Activated T-helper 17 cell treated with anti-CD3 and anti-CD28 coated beads, Interleukin-2, amount 50 U/mL, for 72 hours (primary cell): ENCODE measurements around the gene SS18. TPM values are rescaled to one million over a fixed set of nuclear protein-coding genes. Genes with fewer than 3 reads are reported as not detected.
A peak's percentile ranks its signal among the peaks of the same experiment; 100 is the strongest.

Experiments used
- ATAC-seq: fragments of 150-1000 bp; cut with Tn5 transposase; replicated peaks from 2 replicates; pipeline ENCODE4 v1.10.0; 2021; ENCODE audit warnings: mild to moderate bottlenecking, moderate library complexity
- H3K27ac Mint-ChIP-seq: one replicate; pipeline ENCODE4 v1.8.0; 2022; ENCODE audit warnings: mixed read lengths
- H3K27me3 Mint-ChIP-seq: one replicate; pipeline ENCODE4 v1.8.0; 2022; ENCODE audit warnings: mixed read lengths
- H3K36me3 Mint-ChIP-seq: one replicate; pipeline ENCODE4 v1.8.0; 2022; ENCODE audit warnings: low read depth, mild to moderate bottlenecking, mixed read lengths
- H3K4me1 Mint-ChIP-seq: one replicate; pipeline ENCODE4 v1.8.0; 2022; ENCODE audit warnings: mixed read lengths
- H3K4me3 Mint-ChIP-seq: one replicate; pipeline ENCODE4 v1.8.0; 2022; ENCODE audit warnings: mild to moderate bottlenecking, mixed read lengths
- H3K9me3 Mint-ChIP-seq: one replicate; pipeline ENCODE4 v1.8.0; 2022; ENCODE audit warnings: mixed read lengths
- total RNA-seq, 2 donors: library from RNA; stranded (reverse); gene quantifications; one replicate each; pipeline ENCODE4 v1.2.3, GENCODE V29; 2022

The SS18 gene
- total RNA-seq, 2 donors from 2014 or later, result 66.3 to 74.0 TPM

GRCh38 chr18:26089293-26090129 lies 902 bp downstream of the SS18 start:
- H3K4me3 Mint-ChIP-seq, result peak overlapping the region; percentile 95
- no peaks in the 10 kb centered on the region for H3K27me3 Mint-ChIP-seq
- H3K4me1 Mint-ChIP-seq, result peaks cover 19% of the 10 kb centered on the region
- ATAC-seq, result peak; percentile 13
- peaks cover 30% of the 10 kb centered on the region for H3K36me3 Mint-ChIP-seq
- H3K9me3 Mint-ChIP-seq, result no peaks in the 10 kb centered on the region
- peak overlapping the region; percentile 97 for H3K27ac Mint-ChIP-seq

GRCh38 chr18:26088487-26088886 lies 1.9 kb downstream of the SS18 start:
- H3K27me3 Mint-ChIP-seq, result no peaks in the 10 kb centered on the region
- no peaks in the 10 kb centered on the region for H3K9me3 Mint-ChIP-seq
- peak overlapping the region; percentile 95 for H3K4me3 Mint-ChIP-seq
- H3K27ac Mint-ChIP-seq, result peak overlapping the region; percentile 97
- H3K4me1 Mint-ChIP-seq, result peaks cover 19% of the 10 kb centered on the region
- H3K36me3 Mint-ChIP-seq, result peaks cover 40% of the 10 kb centered on the region
- ATAC-seq, result no peak

GRCh38 chr18:26086959-26087358 lies 3.5 kb downstream of the SS18 start:
- no peaks in the 10 kb centered on the region for H3K27me3 Mint-ChIP-seq
- H3K27ac Mint-ChIP-seq, result no peak overlapping the region
- H3K4me3 Mint-ChIP-seq, result peak overlapping the region; percentile 95
- H3K36me3 Mint-ChIP-seq, result peaks cover 55% of the 10 kb centered on the region
- H3K4me1 Mint-ChIP-seq, result peaks cover 19% of the 10 kb centered on the region
- no peak for ATAC-seq
- H3K9me3 Mint-ChIP-seq, result no peaks in the 10 kb centered on the region

- H3K9me3 Mint-ChIP-seq, result no peaks in the 10 kb centered on the region
- no peak overlapping the region for H3K4me3 Mint-ChIP-seq
- no peak for ATAC-seq
- H3K4me1 Mint-ChIP-seq, result peaks cover 19% of the 10 kb centered on the region
- H3K27me3 Mint-ChIP-seq, result no peaks in the 10 kb centered on the region
- H3K27ac Mint-ChIP-seq, result no peak overlapping the region
- H3K36me3 Mint-ChIP-seq, result peaks cover 68% of the 10 kb centered on the region
Measured at GRCh38 chr18:26085056-26085455, 5.4 kb downstream of the SS18 start.

- H3K27ac Mint-ChIP-seq, result no peak overlapping the region
Measured at GRCh38 chr18:26083099-26083498, 7.3 kb downstream of the SS18 start.

GRCh38 chr18:26082475-26082874 lies 7.9 kb downstream of the SS18 start:
- H3K27me3 Mint-ChIP-seq, result no peaks in the 10 kb centered on the region
- H3K4me3 Mint-ChIP-seq, result no peak overlapping the region
- H3K27ac Mint-ChIP-seq, result no peak overlapping the region
- no peaks in the 10 kb centered on the region for H3K9me3 Mint-ChIP-seq
- no peak for ATAC-seq
- H3K36me3 Mint-ChIP-seq, result peaks cover 84% of the 10 kb centered on the region
- H3K4me1 Mint-ChIP-seq, result peaks cover 10% of the 10 kb centered on the region

More at GRCh38 chr18:26083099-26083498, 7.3 kb downstream of the SS18 start:
- Mint-ChIP-seq H3K4me1 (peaks cover 10% of the 10 kb centered on the region), H3K4me3 (no peak overlapping the region), H3K27me3 (no peaks in the 10 kb centered on the region), H3K36me3 (peaks cover 79% of the 10 kb centered on the region), H3K9me3 (no peaks in the 10 kb centered on the region)
- no peak for ATAC-seq

GRCh38 chr18:26074246-26074645 lies 16.2 kb downstream of the SS18 start:
- Mint-ChIP-seq H3K36me3 (peaks cover 97% of the 10 kb centered on the region), H3K4me3 (no peak overlapping the region), H3K4me1 (peaks cover 17% of the 10 kb centered on the region), H3K9me3 (peaks cover 4% of the 10 kb centered on the region), H3K27me3 (no peaks in the 10 kb centered on the region), H3K27ac (no peak overlapping the region)
- no peak for ATAC-seq

- Mint-ChIP-seq H3K4me1 (peaks cover 17% of the 10 kb centered on the region), H3K27me3 (no peaks in the 10 kb centered on the region), H3K9me3 (peaks cover 4% of the 10 kb centered on the region), H3K4me3 (no peak overlapping the region), H3K36me3 (peaks cover 98% of the 10 kb centered on the region), H3K27ac (no peak overlapping the region)
- ATAC-seq, result no peak
Measured at GRCh38 chr18:26073758-26074157, 16.7 kb downstream of the SS18 start.

- H3K36me3 Mint-ChIP-seq, result peaks cover 96% of the 10 kb centered on the region
- peaks cover 4% of the 10 kb centered on the region for H3K9me3 Mint-ChIP-seq
- H3K27ac Mint-ChIP-seq, result no peak overlapping the region
- H3K4me3 Mint-ChIP-seq, result no peak overlapping the region
- H3K4me1 Mint-ChIP-seq, result peaks cover 22% of the 10 kb centered on the region
- ATAC-seq, result no peak
- no peaks in the 10 kb centered on the region for H3K27me3 Mint-ChIP-seq
Measured at GRCh38 chr18:26071725-26072124, 18.7 kb downstream of the SS18 start.

GRCh38 chr18:26071020-26071419 lies 19.4 kb downstream of the SS18 start:
- H3K27me3 Mint-ChIP-seq, result no peaks in the 10 kb centered on the region
- no peak overlapping the region for H3K4me3 Mint-ChIP-seq
- H3K36me3 Mint-ChIP-seq, result peaks cover 96% of the 10 kb centered on the region
- H3K4me1 Mint-ChIP-seq, result peaks cover 19% of the 10 kb centered on the region
- H3K9me3 Mint-ChIP-seq, result peaks cover 4% of the 10 kb centered on the region
- no peak overlapping the region for H3K27ac Mint-ChIP-seq
- no peak for ATAC-seq

- H3K4me1 Mint-ChIP-seq, result peaks cover 13% of the 10 kb centered on the region
- H3K36me3 Mint-ChIP-seq, result peaks cover 88% of the 10 kb centered on the region
- H3K27me3 Mint-ChIP-seq, result no peaks in the 10 kb centered on the region
- peak overlapping the region; percentile 63 for H3K27ac Mint-ChIP-seq
- ATAC-seq, result no peak
- H3K4me3 Mint-ChIP-seq, result no peak overlapping the region
- no peaks in the 10 kb centered on the region for H3K9me3 Mint-ChIP-seq
Measured at GRCh38 chr18:26059357-26059756, 31.1 kb downstream of the SS18 start.

- Mint-ChIP-seq H3K4me1 (peaks cover 13% of the 10 kb centered on the region), H3K4me3 (no peak overlapping the region), H3K27ac (peak overlapping the region; percentile 28), H3K27me3 (no peaks in the 10 kb centered on the region), H3K9me3 (no peaks in the 10 kb centered on the region), H3K36me3 (peaks cover 89% of the 10 kb centered on the region)
- ATAC-seq, result peak; percentile 54
Measured at GRCh38 chr18:26057344-26057773, 33.1 kb downstream of the SS18 start.

GRCh38 chr18:26056291-26056690 lies 34.1 kb downstream of the SS18 start:
- Mint-ChIP-seq H3K4me1 (peaks cover 13% of the 10 kb centered on the region), H3K4me3 (no peak overlapping the region), H3K27me3 (no peaks in the 10 kb centered on the region), H3K27ac (no peak overlapping the region), H3K36me3 (peaks cover 89% of the 10 kb centered on the region), H3K9me3 (no peaks in the 10 kb centered on the region)
- no peak for ATAC-seq

GRCh38 chr18:26052505-26052904 lies 37.9 kb downstream of the SS18 start:
- H3K9me3 Mint-ChIP-seq, result no peaks in the 10 kb centered on the region
- peak; percentile 31 for ATAC-seq

GRCh38 chr18:26051843-26052242 lies 38.6 kb downstream of the SS18 start:
- Mint-ChIP-seq H3K27ac (no peak overlapping the region), H3K9me3 (no peaks in the 10 kb centered on the region), H3K27me3 (no peaks in the 10 kb centered on the region), H3K4me1 (no peaks in the 10 kb centered on the region), H3K4me3 (no peak overlapping the region), H3K36me3 (peaks cover 75% of the 10 kb centered on the region)
- no peak for ATAC-seq

More at GRCh38 chr18:26052505-26052904, 37.9 kb downstream of the SS18 start:
- Mint-ChIP-seq H3K4me1 (peaks cover 3% of the 10 kb centered on the region), H3K36me3 (peaks cover 79% of the 10 kb centered on the region), H3K27me3 (no peaks in the 10 kb centered on the region), H3K27ac (no peak overlapping the region), H3K4me3 (no peak overlapping the region)
